Measurements from ENCODE around the gene ARID1B. TPM values are rescaled to one million over a fixed set of nuclear protein-coding genes. Genes with fewer than 3 reads are reported as not detected.

Gene ARID1B
- total RNA-seq, 1 donor from 2014 or later: 49.2 TPM

GRCh38 chr6:156841508-156841907 is 64.3 kb downstream of the ARID1B start:
- intact Hi-C loops (cut with DNase I): no loop called here
- no peak for DNase-seq

GRCh38 chr6:156842598-156843250 is 65.5 kb downstream of the ARID1B start:
- ATAC-seq (ENCODE audit: poor library complexity): peak; percentile 28
- intact Hi-C loops (cut with DNase I): no loop called here

More at GRCh38 chr6:156841508-156841907, 64.3 kb downstream of the ARID1B start:
- ATAC-seq (ENCODE audit: poor library complexity): no peak

GRCh38 chr6:156844089-156844488 is 66.9 kb downstream of the ARID1B start:
- intact Hi-C loops (cut with DNase I): no loop called here
- DNase-seq (no peak), ATAC-seq (ENCODE audit: poor library complexity) (no peak)

More at GRCh38 chr6:156842598-156843250, 65.5 kb downstream of the ARID1B start:
- no peak for DNase-seq

GRCh38 chr6:156845454-156846155 is 68.4 kb downstream of the ARID1B start:
- ATAC-seq (ENCODE audit: poor library complexity): no peak
- intact Hi-C loops (cut with DNase I): no loop called here
- DNase-seq: no peak

GRCh38 chr6:156846845-156847599 is 69.8 kb downstream of the ARID1B start:
- DNase-seq (no peak), ATAC-seq (ENCODE audit: poor library complexity) (no peak)
- intact Hi-C loops (cut with DNase I): no loop called here

- ATAC-seq (ENCODE audit: poor library complexity): peak; percentile 44
- DNase-seq: no peak
- intact Hi-C loops (cut with DNase I): no loop called here
Measured at GRCh38 chr6:156848123-156848522, 70.9 kb downstream of the ARID1B start.

- DNase-seq (peak; percentile 87), ATAC-seq (ENCODE audit: poor library complexity) (peak; percentile 86)
- intact Hi-C loops (cut with DNase I): no loop called here
Measured at GRCh38 chr6:156848533-156848932, 71.4 kb downstream of the ARID1B start.

GRCh38 chr6:156849806-156850205 is 72.6 kb downstream of the ARID1B start:
- intact Hi-C loops (cut with DNase I): no loop called here
- peak; percentile 50 for ATAC-seq (ENCODE audit: poor library complexity)
- no peak for DNase-seq

GRCh38 chr6:156850353-156850752 is 73.2 kb downstream of the ARID1B start:
- no peak for DNase-seq
- ATAC-seq (ENCODE audit: poor library complexity): no peak
- intact Hi-C loops (cut with DNase I): no loop called here

GRCh38 chr6:156851454-156851921 is 74.3 kb downstream of the ARID1B start:
- intact Hi-C loops (cut with DNase I): no loop called here

GRCh38 chr6:156852147-156852857 is 75.1 kb downstream of the ARID1B start:
- intact Hi-C loops (cut with DNase I): no loop called here
- no peak for DNase-seq
- no peak for ATAC-seq (ENCODE audit: poor library complexity)

More at GRCh38 chr6:156851454-156851921, 74.3 kb downstream of the ARID1B start:
- peak; percentile 57 for ATAC-seq (ENCODE audit: poor library complexity)
- DNase-seq: no peak

- DNase-seq: no peak
- no peak for ATAC-seq (ENCODE audit: poor library complexity)
- intact Hi-C loops (cut with DNase I): no loop called here
Measured at GRCh38 chr6:156852858-156853216, 75.7 kb downstream of the ARID1B start.

- no peak for DNase-seq
- ATAC-seq (ENCODE audit: poor library complexity): no peak
- intact Hi-C loops (cut with DNase I): no loop called here
Measured at GRCh38 chr6:156853733-156854132, 76.6 kb downstream of the ARID1B start.

- no peak for ATAC-seq (ENCODE audit: poor library complexity)
- intact Hi-C loops (cut with DNase I): no loop called here
- DNase-seq: no peak
Measured at GRCh38 chr6:156854466-156855161, 77.4 kb downstream of the ARID1B start.

- DNase-seq: no peak
- no peak for ATAC-seq (ENCODE audit: poor library complexity)
- intact Hi-C loops (cut with DNase I): no loop called here
Measured at GRCh38 chr6:156857573-156857972, 80.4 kb downstream of the ARID1B start.

GRCh38 chr6:156859686-156860085 is 82.5 kb downstream of the ARID1B start:
- DNase-seq: no peak
- no peak for ATAC-seq (ENCODE audit: poor library complexity)
- intact Hi-C loops (cut with DNase I): no loop called here

GRCh38 chr6:156862711-156863110 is 85.5 kb downstream of the ARID1B start:
- intact Hi-C loops (cut with DNase I): no loop called here
- ATAC-seq (ENCODE audit: poor library complexity) (no peak), DNase-seq (no peak)

GRCh38 chr6:156863504-156863903 is 86.3 kb downstream of the ARID1B start:
- intact Hi-C loops (cut with DNase I): no loop called here
- ATAC-seq (ENCODE audit: poor library complexity) (no peak), DNase-seq (no peak)

All from Right ventricle myocardium superior (tissue), 1 donor.